Vagina (tissue), 2 donors: ENCODE data around the gene LRRC8A. TPM values are rescaled to one million over a fixed set of nuclear protein-coding genes. Genes with fewer than 3 reads are reported as not detected.

ENCODE experiments used
- DNase-seq, 2 donors: peaks; one replicate each; pipeline ENCODE4 v3.0.0-alpha.2; 2017; ENCODE audit errors: extremely low spot score in 2 of 2
- H3K27ac ChIP-seq: fragments of 200-600 bp; sonication (generic); one replicate; pipeline ENCODE4 v1.5.1; 2019
- H3K27me3 ChIP-seq: fragments of 200-600 bp; sonication (generic); one replicate; pipeline ENCODE4 v1.5.1; 2019
- H3K36me3 ChIP-seq, 2 donors: fragments of 200-600 bp; sonication (generic); one replicate each; pipeline ENCODE4 v1.5.1; 2017 to 2019
- H3K4me1 ChIP-seq: fragments of 200-600 bp; sonication (generic); one replicate; pipeline ENCODE4 v1.5.1; 2019
- H3K4me3 ChIP-seq, 2 donors: fragments of 200-600 bp; sonication (generic); 1 replicate in 1 of 2; 2 replicates in 1 of 2; pipeline ENCODE4 v1.5.1; 2016 to 2019
- H3K9me3 ChIP-seq: fragments of 200-600 bp; sonication (generic); one replicate; pipeline ENCODE4 v1.5.1; 2019
- POLR2A ChIP-seq, 2 donors: fragments of 450-650 bp; IDR thresholded peaks; one replicate each; pipeline ENCODE4 v1.6.1; 2017; ENCODE audit warnings: antibody characterized with exemption in 2 of 2, mild to moderate bottlenecking in 2 of 2, moderate library complexity in 2 of 2
- POLR2AphosphoS5 ChIP-seq, 2 donors: sonication (generic); formaldehyde crosslinking; IDR thresholded peaks; one replicate each; pipeline ENCODE4 v1.9.0; 2017; ENCODE audit warnings: antibody characterized with exemption in 2 of 2, mild to moderate bottlenecking in 2 of 2, low read depth in 1 of 2; ENCODE audit not compliant: insufficient read depth in 1 of 2
- intact Hi-C: fragments of 100-400 bp; cut with DNase I; formaldehyde crosslinking; loops from one replicate; pipeline ENCODE4 v1.15.1; 2023
- total RNA-seq: library from RNA; depleted of rRNA; stranded (reverse); fragments of >200 nt; gene quantifications from one replicate; pipeline ENCODE4 v1.2.3, GENCODE V29; 2016
- TF ChIP-seq, protein P1 (sequence below), 3 experiments: fragments of 450-650 bp in 2 of 3; fragments of 200-600 bp in 1 of 3; sonication (generic) in 1 of 3; IDR thresholded peaks; one replicate each; pipeline ENCODE4 v1.5.1; 2017 to 2019; ENCODE audit warnings: antibody characterized with exemption in 3 of 3, mild to moderate bottlenecking in 2 of 3, moderate library complexity in 2 of 3

LRRC8A gene
- total RNA-seq, 1 donor from 2014 or later: 110 TPM

- peaks cover 73% of the 10 kb centered on the region for H3K4me1 ChIP-seq
- H3K36me3 ChIP-seq: peaks cover 0 to 13% of the 10 kb centered on the region in 2 donors
- intact Hi-C loops: no loop called here
- peak overlapping the region; percentile 98 for H3K27ac ChIP-seq
- H3K4me3 ChIP-seq: peak overlapping the region; percentile 95 to 96
- no peaks in the 10 kb centered on the region for H3K9me3 ChIP-seq
- no peaks in the 10 kb centered on the region for H3K27me3 ChIP-seq
- DNase-seq: no peak
- no peak for TF ChIP-seq POLR2A (IDR thresholded peaks at IDR 0.05)
- TF ChIP-seq, protein P1, sequence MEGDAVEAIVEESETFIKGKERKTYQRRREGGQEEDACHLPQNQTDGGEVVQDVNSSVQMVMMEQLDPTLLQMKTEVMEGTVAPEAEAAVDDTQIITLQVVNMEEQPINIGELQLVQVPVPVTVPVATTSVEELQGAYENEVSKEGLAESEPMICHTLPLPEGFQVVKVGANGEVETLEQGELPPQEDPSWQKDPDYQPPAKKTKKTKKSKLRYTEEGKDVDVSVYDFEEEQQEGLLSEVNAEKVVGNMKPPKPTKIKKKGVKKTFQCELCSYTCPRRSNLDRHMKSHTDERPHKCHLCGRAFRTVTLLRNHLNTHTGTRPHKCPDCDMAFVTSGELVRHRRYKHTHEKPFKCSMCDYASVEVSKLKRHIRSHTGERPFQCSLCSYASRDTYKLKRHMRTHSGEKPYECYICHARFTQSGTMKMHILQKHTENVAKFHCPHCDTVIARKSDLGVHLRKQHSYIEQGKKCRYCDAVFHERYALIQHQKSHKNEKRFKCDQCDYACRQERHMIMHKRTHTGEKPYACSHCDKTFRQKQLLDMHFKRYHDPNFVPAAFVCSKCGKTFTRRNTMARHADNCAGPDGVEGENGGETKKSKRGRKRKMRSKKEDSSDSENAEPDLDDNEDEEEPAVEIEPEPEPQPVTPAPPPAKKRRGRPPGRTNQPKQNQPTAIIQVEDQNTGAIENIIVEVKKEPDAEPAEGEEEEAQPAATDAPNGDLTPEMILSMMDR (IDR thresholded peaks at IDR 0.05): no peak
- TF ChIP-seq POLR2AphosphoS5 (IDR thresholded peaks at IDR 0.05; ENCODE audit: insufficient read depth in 1 of 2, low read depth in 1 of 2): peak in 1 of 2 donors; percentile 53
These were observed 1.0 kb downstream of the LRRC8A start for GRCh38 chr9:128882677-128883603.

GRCh38 chr9:128884164-128884563 lies 2.2 kb downstream of the LRRC8A start:
- TF ChIP-seq, protein P1 (IDR thresholded peaks at IDR 0.05): no peak
- TF ChIP-seq POLR2AphosphoS5 (IDR thresholded peaks at IDR 0.05; ENCODE audit: insufficient read depth in 1 of 2, low read depth in 1 of 2): no peak
- no peak for TF ChIP-seq POLR2A (IDR thresholded peaks at IDR 0.05)
- Histone ChIP-seq H3K9me3 (no peaks in the 10 kb centered on the region), H3K4me3 (peak overlapping the region; percentile 95 to 96), H3K27ac (peak overlapping the region; percentile 98), H3K4me1 (peaks cover 85% of the 10 kb centered on the region), H3K27me3 (no peaks in the 10 kb centered on the region), H3K36me3 (peaks cover 0 to 19% of the 10 kb centered on the region in 2 donors)
- DNase-seq: no peak
- intact Hi-C loops: no loop called here

- intact Hi-C loops: no loop called here
- Histone ChIP-seq H3K27ac (peak overlapping the region; percentile 98), H3K4me1 (peaks cover 85% of the 10 kb centered on the region), H3K36me3 (peaks cover 0 to 22% of the 10 kb centered on the region in 2 donors), H3K4me3 (peak overlapping the region in 1 of 2 donors; percentile 1), H3K27me3 (no peaks in the 10 kb centered on the region), H3K9me3 (no peaks in the 10 kb centered on the region)
- TF ChIP-seq POLR2A (IDR thresholded peaks at IDR 0.05): no peak
- TF ChIP-seq, protein P1 (IDR thresholded peaks at IDR 0.05): no peak
- no peak for TF ChIP-seq POLR2AphosphoS5 (IDR thresholded peaks at IDR 0.05; ENCODE audit: insufficient read depth in 1 of 2, low read depth in 1 of 2)
- no peak for DNase-seq
These were observed 3.4 kb downstream of the LRRC8A start for GRCh38 chr9:128885376-128885775.

- Histone ChIP-seq H3K9me3 (no peaks in the 10 kb centered on the region), H3K4me3 (peak overlapping the region in 1 of 2 donors; percentile 1), H3K4me1 (peaks cover 85% of the 10 kb centered on the region), H3K27ac (peak overlapping the region; percentile 98), H3K27me3 (no peaks in the 10 kb centered on the region), H3K36me3 (peaks cover 0 to 22% of the 10 kb centered on the region in 2 donors)
- TF ChIP-seq, protein P1 (IDR thresholded peaks at IDR 0.05): no peak
- no peak for TF ChIP-seq POLR2A (IDR thresholded peaks at IDR 0.05)
- DNase-seq: no peak
- intact Hi-C loops: no loop called here
These were observed 3.9 kb downstream of the LRRC8A start for GRCh38 chr9:128885798-128886197.
